ENCODE measurements around the gene COL11A1.
A peak's percentile ranks its signal among the peaks of the same experiment; 100 is the strongest.

Gene COL11A1

GRCh38 chr1:102896286-102896685 lies 212.0 kb downstream of the COL11A1 start:
- no peak for TF ChIP-seq CTCF (IDR thresholded peaks at IDR 0.05; ENCODE audit: insufficient read depth, low read depth, low read length, missing control alignments)
- H3K4me3 ChIP-seq (ENCODE audit: low read length): no peak overlapping the region

GRCh38 chr1:102891868-102892625 lies 216.3 kb downstream of the COL11A1 start:
- no peak for TF ChIP-seq CTCF (IDR thresholded peaks at IDR 0.05; ENCODE audit: insufficient read depth, low read depth, low read length, missing control alignments)
- DNase-seq (ENCODE audit: low read depth): peak; percentile 55
- no peak overlapping the region for H3K4me3 ChIP-seq (ENCODE audit: low read length)

More at GRCh38 chr1:102896286-102896685, 212.0 kb downstream of the COL11A1 start:
- DNase-seq (ENCODE audit: low read depth): no peak

GRCh38 chr1:102886638-102887037 lies 221.7 kb downstream of the COL11A1 start:
- H3K4me3 ChIP-seq (ENCODE audit: low read length): no peak overlapping the region
- DNase-seq (ENCODE audit: low read depth): peak; percentile 85
- no peak for TF ChIP-seq CTCF (IDR thresholded peaks at IDR 0.05; ENCODE audit: insufficient read depth, low read depth, low read length, missing control alignments)

- no peak for DNase-seq (ENCODE audit: low read depth)
- H3K4me3 ChIP-seq (ENCODE audit: low read length): no peak overlapping the region
- no peak for TF ChIP-seq CTCF (IDR thresholded peaks at IDR 0.05; ENCODE audit: insufficient read depth, low read depth, low read length, missing control alignments)
These were observed 224.1 kb downstream of the COL11A1 start for GRCh38 chr1:102884238-102884637.

- no peak overlapping the region for H3K4me3 ChIP-seq (ENCODE audit: low read length)
- no peak for TF ChIP-seq CTCF (IDR thresholded peaks at IDR 0.05; ENCODE audit: insufficient read depth, low read depth, low read length, missing control alignments)
- DNase-seq (ENCODE audit: low read depth): peak; percentile 93
These were observed 228.8 kb downstream of the COL11A1 start for GRCh38 chr1:102879439-102879993.

- peak; percentile 56 for DNase-seq (ENCODE audit: low read depth)
- no peak overlapping the region for H3K4me3 ChIP-seq (ENCODE audit: low read length)
- no peak for TF ChIP-seq CTCF (IDR thresholded peaks at IDR 0.05; ENCODE audit: insufficient read depth, low read depth, low read length, missing control alignments)
These were observed 232.6 kb downstream of the COL11A1 start for GRCh38 chr1:102875756-102876155.

Data from epithelial cell of esophagus (primary cell).